SK-N-SH treated with all-trans-retinoic acid at 6 μM for 48 hours (cell line): Measurements from ENCODE around the gene NPBWR2.

Source experiments
- ATAC-seq: fragments of 200-7000 bp; cut with Tn5 transposase; 3 replicates; pipeline ENCODE4 v1.9.1; 2020; ENCODE audit warnings: mild to moderate bottlenecking, moderate library complexity
- BACH2 ChIP-seq: fragments of 250-450 bp; sonication (Bioruptor Pico); IDR thresholded peaks from 2 replicates; pipeline ENCODE4 v1.9.0; 2021; ENCODE audit warnings: mild to moderate bottlenecking, borderline replicate concordance
- CREB5 ChIP-seq: fragments of 250-450 bp; sonication (Bioruptor Pico); IDR thresholded peaks from 2 replicates; pipeline ENCODE4 v1.5.1; 2020; ENCODE audit warnings: low read depth, mild to moderate bottlenecking, moderate library complexity
- CSDC2 ChIP-seq: fragments of 250-450 bp; sonication (Bioruptor Pico); IDR thresholded peaks from 2 replicates; pipeline ENCODE4 v1.5.0; 2020; ENCODE audit warnings: mild to moderate bottlenecking, moderate library complexity
- CSRNP3 ChIP-seq: fragments of 250-450 bp; sonication (Bioruptor Pico); IDR thresholded peaks from 2 replicates; pipeline ENCODE4 v1.5.1; 2021; ENCODE audit warnings: mild to moderate bottlenecking, moderate library complexity
- ESRRG ChIP-seq: fragments of 250-450 bp; sonication (Bioruptor Pico); IDR thresholded peaks from 2 replicates; pipeline ENCODE4 v1.6.1; 2021; ENCODE audit warnings: mild to moderate bottlenecking
- GLIS3 ChIP-seq: fragments of 250-450 bp; sonication (Bioruptor Pico); IDR thresholded peaks from 2 replicates; pipeline ENCODE4 v1.5.0; 2020; ENCODE audit warnings: mild to moderate bottlenecking, moderate library complexity
- ISL1 ChIP-seq: fragments of 250-450 bp; sonication (Bioruptor Pico); IDR thresholded peaks from 2 replicates; pipeline ENCODE4 v2.1.2; 2022; ENCODE audit warnings: mild to moderate bottlenecking, moderate library complexity
- OSR1 ChIP-seq: fragments of 250-450 bp; sonication (Bioruptor Pico); IDR thresholded peaks from 2 replicates; pipeline ENCODE4 v1.8.0; 2022; ENCODE audit warnings: moderate library complexity, mild to moderate bottlenecking, inconsistent platforms
- PPARA ChIP-seq: fragments of 250-450 bp; sonication (Bioruptor Pico); IDR thresholded peaks from 2 replicates; pipeline ENCODE4 v1.5.0; 2020; ENCODE audit warnings: mild to moderate bottlenecking, borderline replicate concordance
- RARB ChIP-seq: fragments of 250-450 bp; sonication (Bioruptor Pico); IDR thresholded peaks from 2 replicates; pipeline ENCODE4 v1.8.0; 2021; ENCODE audit warnings: mild to moderate bottlenecking, moderate library complexity
- SNAI2 ChIP-seq: fragments of 250-450 bp; sonication (Bioruptor Pico); IDR thresholded peaks from 2 replicates; pipeline ENCODE4 v1.5.0; 2020; ENCODE audit warnings: mild to moderate bottlenecking, moderate library complexity
- TCF4 ChIP-seq: fragments of 250-450 bp; sonication (Bioruptor Pico); IDR thresholded peaks from 2 replicates; pipeline ENCODE4 v1.8.0; 2021; ENCODE audit warnings: mild to moderate bottlenecking, moderate library complexity, borderline replicate concordance
- TOX ChIP-seq: fragments of 250-450 bp; sonication (Bioruptor Pico); IDR thresholded peaks from 2 replicates; pipeline ENCODE4 v1.8.0; 2021; ENCODE audit warnings: mild to moderate bottlenecking, moderate library complexity, borderline replicate concordance
- ZC3H10 ChIP-seq: fragments of 250-450 bp; sonication (Bioruptor Pico); IDR thresholded peaks from 2 replicates; pipeline ENCODE4 v1.5.1; 2021; ENCODE audit warnings: mild to moderate bottlenecking, moderate library complexity
- ZFP3 ChIP-seq: fragments of 250-450 bp; sonication (Bioruptor Pico); IDR thresholded peaks from 2 replicates; pipeline ENCODE4 v1.5.0; 2020; ENCODE audit warnings: mild to moderate bottlenecking, moderate library complexity
- ZNF565 ChIP-seq: fragments of 450-650 bp; formaldehyde crosslinking; conservative IDR thresholded peaks from 2 replicates; pipeline ENCODE4 v1.5.0; 2020; ENCODE audit warnings: low read depth, mild to moderate bottlenecking, moderate library complexity
- ZNF70 ChIP-seq: fragments of 450-650 bp; formaldehyde crosslinking; IDR thresholded peaks from 2 replicates; pipeline ENCODE4 v1.5.0; 2020; ENCODE audit warnings: mild to moderate bottlenecking, moderate library complexity
- ZNF8 ChIP-seq: fragments of 450-650 bp; formaldehyde crosslinking; IDR thresholded peaks from 2 replicates; pipeline ENCODE4 v1.5.0; 2020; ENCODE audit warnings: mild to moderate bottlenecking, moderate library complexity
- TF ChIP-seq, protein P1 (sequence below): fragments of 250-450 bp; sonication (Bioruptor Pico); IDR thresholded peaks from 2 replicates; pipeline ENCODE4 v1.8.0; 2020; ENCODE audit warnings: mild to moderate bottlenecking, moderate library complexity, borderline replicate concordance
- TF ChIP-seq, protein P2 (sequence below): fragments of 250-450 bp; sonication (Bioruptor Pico); IDR thresholded peaks from 2 replicates; pipeline ENCODE4 v1.5.0; 2020; ENCODE audit warnings: mild to moderate bottlenecking, moderate library complexity
- TF ChIP-seq, protein P3 (sequence below): fragments of 250-450 bp; sonication (Bioruptor Pico); IDR thresholded peaks from 2 replicates; pipeline ENCODE4 v1.8.0; 2021; ENCODE audit warnings: low read depth, mild to moderate bottlenecking, moderate library complexity, borderline replicate concordance

The NPBWR2 gene

DNA sequence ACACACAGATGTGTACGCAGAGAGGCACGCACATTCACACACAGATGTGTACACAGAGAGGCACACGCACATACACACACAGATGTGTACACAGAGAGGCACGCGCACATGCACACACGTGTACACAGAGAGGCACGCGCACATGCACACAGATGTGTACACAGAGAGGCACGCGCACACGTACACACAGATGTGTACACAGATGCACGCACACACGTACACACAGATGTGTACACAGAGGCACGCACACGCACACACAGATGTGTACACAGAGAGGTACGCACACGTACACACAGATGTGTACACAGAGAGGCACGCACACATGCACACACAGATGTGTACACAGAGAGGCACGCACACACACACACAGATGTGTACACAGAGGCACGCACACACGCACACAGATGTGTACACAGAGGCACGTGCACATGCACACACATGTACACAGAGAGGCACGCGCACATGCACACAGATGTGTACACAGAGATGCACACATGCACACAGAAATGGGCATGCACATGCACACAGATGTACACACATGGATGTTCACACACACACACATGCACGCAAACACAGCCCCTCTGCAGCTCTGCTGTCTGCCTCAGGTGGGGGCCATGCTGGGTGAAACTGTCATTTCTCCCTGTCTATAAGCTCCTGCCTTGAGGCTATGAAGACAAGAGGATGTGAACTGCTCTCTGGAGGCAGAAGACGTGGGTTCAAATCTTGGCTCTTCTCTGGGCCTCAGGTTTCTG is 42.6 kb upstream of the NPBWR2 start:
- ATAC-seq: no peak

DNA sequence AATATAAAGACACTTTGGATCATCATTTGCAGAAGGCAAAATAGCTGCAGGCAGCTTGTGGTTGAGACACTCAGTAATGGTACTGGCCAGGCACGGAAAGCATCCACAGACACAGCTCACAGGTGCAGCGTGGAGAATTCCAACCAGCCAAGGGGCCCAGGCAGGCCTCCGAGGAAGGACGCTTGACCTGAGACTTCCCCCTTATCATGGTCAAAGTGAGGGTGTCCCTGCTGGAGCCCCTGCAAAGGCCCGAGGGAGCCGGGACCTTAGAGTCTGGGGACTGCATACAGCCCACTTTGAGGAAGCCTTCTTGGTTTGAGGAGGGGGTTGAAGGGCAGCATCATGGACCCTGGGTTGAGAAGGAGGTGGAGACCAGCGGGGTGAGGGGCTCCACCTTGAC is 41.8 kb upstream of the NPBWR2 start:
- TF ChIP-seq RARB (no peak), ZNF70 (CRISPR knock-in tag) (no peak)

More for the DNA sequence above, 42.6 kb upstream of the NPBWR2 start:
- TF ChIP-seq SNAI2 (CRISPR knock-in tag) (no peak), GLIS3 (no peak), RARB (no peak), ISL1 (CRISPR knock-in tag) (no peak), BACH2 (no peak), PPARA (CRISPR knock-in tag) (no peak), ZNF70 (CRISPR knock-in tag) (no peak), ESRRG (CRISPR knock-in tag) (no peak), CSRNP3 (no peak), OSR1 (no peak), ZC3H10 (CRISPR knock-in tag) (no peak), TOX (CRISPR knock-in tag) (no peak), CSDC2 (CRISPR knock-in tag) (no peak), TCF4 (no peak), ZNF565 (CRISPR knock-in tag) (no peak), ZFP3 (no peak), ZNF8 (CRISPR knock-in tag) (no peak)
- TF ChIP-seq, protein P1, sequence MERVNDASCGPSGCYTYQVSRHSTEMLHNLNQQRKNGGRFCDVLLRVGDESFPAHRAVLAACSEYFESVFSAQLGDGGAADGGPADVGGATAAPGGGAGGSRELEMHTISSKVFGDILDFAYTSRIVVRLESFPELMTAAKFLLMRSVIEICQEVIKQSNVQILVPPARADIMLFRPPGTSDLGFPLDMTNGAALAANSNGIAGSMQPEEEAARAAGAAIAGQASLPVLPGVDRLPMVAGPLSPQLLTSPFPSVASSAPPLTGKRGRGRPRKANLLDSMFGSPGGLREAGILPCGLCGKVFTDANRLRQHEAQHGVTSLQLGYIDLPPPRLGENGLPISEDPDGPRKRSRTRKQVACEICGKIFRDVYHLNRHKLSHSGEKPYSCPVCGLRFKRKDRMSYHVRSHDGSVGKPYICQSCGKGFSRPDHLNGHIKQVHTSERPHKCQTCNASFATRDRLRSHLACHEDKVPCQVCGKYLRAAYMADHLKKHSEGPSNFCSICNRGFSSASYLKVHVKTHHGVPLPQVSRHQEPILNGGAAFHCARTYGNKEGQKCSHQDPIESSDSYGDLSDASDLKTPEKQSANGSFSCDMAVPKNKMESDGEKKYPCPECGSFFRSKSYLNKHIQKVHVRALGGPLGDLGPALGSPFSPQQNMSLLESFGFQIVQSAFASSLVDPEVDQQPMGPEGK: no peak
- TF ChIP-seq, protein P2, sequence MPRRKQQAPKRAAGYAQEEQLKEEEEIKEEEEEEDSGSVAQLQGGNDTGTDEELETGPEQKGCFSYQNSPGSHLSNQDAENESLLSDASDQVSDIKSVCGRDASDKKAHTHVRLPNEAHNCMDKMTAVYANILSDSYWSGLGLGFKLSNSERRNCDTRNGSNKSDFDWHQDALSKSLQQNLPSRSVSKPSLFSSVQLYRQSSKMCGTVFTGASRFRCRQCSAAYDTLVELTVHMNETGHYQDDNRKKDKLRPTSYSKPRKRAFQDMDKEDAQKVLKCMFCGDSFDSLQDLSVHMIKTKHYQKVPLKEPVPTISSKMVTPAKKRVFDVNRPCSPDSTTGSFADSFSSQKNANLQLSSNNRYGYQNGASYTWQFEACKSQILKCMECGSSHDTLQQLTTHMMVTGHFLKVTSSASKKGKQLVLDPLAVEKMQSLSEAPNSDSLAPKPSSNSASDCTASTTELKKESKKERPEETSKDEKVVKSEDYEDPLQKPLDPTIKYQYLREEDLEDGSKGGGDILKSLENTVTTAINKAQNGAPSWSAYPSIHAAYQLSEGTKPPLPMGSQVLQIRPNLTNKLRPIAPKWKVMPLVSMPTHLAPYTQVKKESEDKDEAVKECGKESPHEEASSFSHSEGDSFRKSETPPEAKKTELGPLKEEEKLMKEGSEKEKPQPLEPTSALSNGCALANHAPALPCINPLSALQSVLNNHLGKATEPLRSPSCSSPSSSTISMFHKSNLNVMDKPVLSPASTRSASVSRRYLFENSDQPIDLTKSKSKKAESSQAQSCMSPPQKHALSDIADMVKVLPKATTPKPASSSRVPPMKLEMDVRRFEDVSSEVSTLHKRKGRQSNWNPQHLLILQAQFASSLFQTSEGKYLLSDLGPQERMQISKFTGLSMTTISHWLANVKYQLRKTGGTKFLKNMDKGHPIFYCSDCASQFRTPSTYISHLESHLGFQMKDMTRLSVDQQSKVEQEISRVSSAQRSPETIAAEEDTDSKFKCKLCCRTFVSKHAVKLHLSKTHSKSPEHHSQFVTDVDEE (CRISPR knock-in tag): no peak
- TF ChIP-seq, protein P3, sequence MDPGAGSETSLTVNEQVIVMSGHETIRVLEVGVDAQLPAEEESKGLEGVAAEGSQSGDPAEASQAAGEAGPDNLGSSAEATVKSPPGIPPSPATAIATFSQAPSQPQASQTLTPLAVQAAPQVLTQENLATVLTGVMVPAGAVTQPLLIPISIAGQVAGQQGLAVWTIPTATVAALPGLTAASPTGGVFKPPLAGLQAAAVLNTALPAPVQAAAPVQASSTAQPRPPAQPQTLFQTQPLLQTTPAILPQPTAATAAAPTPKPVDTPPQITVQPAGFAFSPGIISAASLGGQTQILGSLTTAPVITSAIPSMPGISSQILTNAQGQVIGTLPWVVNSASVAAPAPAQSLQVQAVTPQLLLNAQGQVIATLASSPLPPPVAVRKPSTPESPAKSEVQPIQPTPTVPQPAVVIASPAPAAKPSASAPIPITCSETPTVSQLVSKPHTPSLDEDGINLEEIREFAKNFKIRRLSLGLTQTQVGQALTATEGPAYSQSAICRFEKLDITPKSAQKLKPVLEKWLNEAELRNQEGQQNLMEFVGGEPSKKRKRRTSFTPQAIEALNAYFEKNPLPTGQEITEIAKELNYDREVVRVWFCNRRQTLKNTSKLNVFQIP (CRISPR knock-in tag): no peak

DNA sequence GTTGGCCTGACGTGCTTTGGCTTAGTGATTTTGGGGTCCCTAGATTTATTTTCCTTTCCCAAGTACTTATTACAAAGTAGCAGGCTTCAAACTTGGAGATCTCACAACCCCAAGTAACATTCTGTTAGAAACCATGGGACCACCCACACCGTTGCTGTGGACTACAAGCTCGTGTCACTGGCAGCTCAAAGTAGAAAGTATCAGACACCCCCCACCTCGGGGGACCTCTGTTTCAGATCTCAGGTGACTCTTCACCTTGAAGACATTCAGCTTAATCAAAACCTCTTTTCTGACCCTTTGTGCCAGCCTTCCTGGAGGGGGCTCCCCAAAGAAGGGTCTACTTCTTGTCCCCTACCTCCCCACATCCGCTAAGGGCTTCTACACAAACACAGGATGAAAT is 41.2 kb upstream of the NPBWR2 start:
- ATAC-seq: no peak
- TF ChIP-seq GLIS3: no peak
- no peak for TF ChIP-seq CSRNP3
- TF ChIP-seq, protein P2 (CRISPR knock-in tag): no peak
- TF ChIP-seq ZC3H10 (CRISPR knock-in tag): no peak
- no peak for TF ChIP-seq ISL1 (CRISPR knock-in tag)
- TF ChIP-seq CSDC2 (CRISPR knock-in tag): no peak
- TF ChIP-seq ZNF8 (CRISPR knock-in tag): no peak
- TF ChIP-seq, protein P3 (CRISPR knock-in tag): no peak
- TF ChIP-seq ZFP3: no peak
- no peak for TF ChIP-seq RARB
- no peak for TF ChIP-seq CREB5
- no peak for TF ChIP-seq ZNF70 (CRISPR knock-in tag)
- no peak for TF ChIP-seq ZNF565 (CRISPR knock-in tag)
- no peak for TF ChIP-seq TCF4

More for the DNA sequence above, 41.8 kb upstream of the NPBWR2 start:
- ATAC-seq: no peak
